Subcutaneous adipose tissue (tissue), 4 donors: ENCODE results near the gene CHCHD3. TPM values are rescaled to one million over a fixed set of nuclear protein-coding genes. Genes with fewer than 3 reads are reported as not detected.

ENCODE experiments used
- CTCF ChIP-seq: fragments of 450-650 bp; IDR thresholded peaks from one replicate; pipeline ENCODE4 v1.5.1; 2016; ENCODE audit warnings: low read depth, mild to moderate bottlenecking, control low read depth, antibody characterized with exemption, moderate library complexity
- total RNA-seq, 4 donors: library from RNA; depleted of rRNA; stranded (reverse); fragments of >200 nt; gene quantifications; one replicate each; pipeline ENCODE4 v1.1.0, GENCODE V29; 2016

The CHCHD3 gene
- total RNA-seq, 4 donors from 2014 or later, result 44.9 to 69.7 (median 55.8) TPM

- TF ChIP-seq CTCF, result no peak
These were observed 151.0 kb downstream of the CHCHD3 start for GRCh38 chr7:132930881-132931280.

GRCh38 chr7:132919771-132920170, 162.1 kb downstream of the CHCHD3 start:
- no peak for TF ChIP-seq CTCF

- TF ChIP-seq CTCF, result no peak
These were observed 166.2 kb downstream of the CHCHD3 start for GRCh38 chr7:132915647-132916046.

- no peak for TF ChIP-seq CTCF
These were observed 171.2 kb downstream of the CHCHD3 start for GRCh38 chr7:132910657-132911056.

GRCh38 chr7:132907380-132907940, 174.4 kb downstream of the CHCHD3 start:
- no peak for TF ChIP-seq CTCF

GRCh38 chr7:132906193-132906835, 175.6 kb downstream of the CHCHD3 start:
- no peak for TF ChIP-seq CTCF

GRCh38 chr7:132904209-132904608, 177.7 kb downstream of the CHCHD3 start:
- TF ChIP-seq CTCF, result no peak
